GM23338 (cell line): ENCODE data around the gene HSD11B2. TPM values are rescaled to one million over a fixed set of nuclear protein-coding genes. Genes with fewer than 3 reads are reported as not detected.
A peak's percentile ranks its signal among the peaks of the same experiment; 100 is the strongest.

Experiments used
- ATAC-seq: fragments of 200-7000 bp; cut with Tn5 transposase; 3 replicates; pipeline ENCODE4 v1.9.1; 2020
- DNase-seq: peaks from one replicate; pipeline ENCODE4 v3.0.0-alpha.2; 2015; ENCODE audit warnings: low spot score
- H2AFZ ChIP-seq: fragments of 200-600 bp; sonication (generic); 2 replicates; pipeline ENCODE4 v1.8.0; 2016; ENCODE audit warnings: antibody characterized with exemption, mild to moderate bottlenecking, moderate library complexity
- H3F3A ChIP-seq: fragments of 200-600 bp; sonication (generic); replicated peaks from 2 replicates; pipeline ENCODE4 v1.8.0; 2017; ENCODE audit warnings: antibody characterized with exemption, mixed run types, low read depth
- H3K27ac ChIP-seq: fragments of 200-600 bp; sonication (generic); 2 replicates; pipeline ENCODE4 v1.6.1; 2016; ENCODE audit warnings: low read depth
- H3K27me3 ChIP-seq: fragments of 200-600 bp; sonication (generic); 2 replicates; pipeline ENCODE4 v1.8.0; 2016; ENCODE audit warnings: mild to moderate bottlenecking, mixed run types, moderate library complexity; ENCODE audit not compliant: insufficient read depth
- H3K36me3 ChIP-seq: fragments of 200-600 bp; sonication (generic); 2 replicates; pipeline ENCODE4 v1.8.0; 2016; ENCODE audit warnings: mild to moderate bottlenecking; ENCODE audit not compliant: insufficient read depth
- H3K4me1 ChIP-seq: fragments of 200-600 bp; sonication (generic); 2 replicates; pipeline ENCODE4 v1.8.0; 2016; ENCODE audit warnings: mild to moderate bottlenecking, moderate library complexity; ENCODE audit not compliant: insufficient read depth
- H3K4me2 ChIP-seq: fragments of 200-600 bp; sonication (generic); 2 replicates; pipeline ENCODE4 v1.7.1; 2017; ENCODE audit warnings: mixed run types
- H3K4me3 ChIP-seq: fragments of 200-600 bp; sonication (generic); 2 replicates; pipeline ENCODE4 v1.6.1; 2016; ENCODE audit warnings: mixed run types
- H3K79me2 ChIP-seq: fragments of 200-600 bp; sonication (generic); replicated peaks from 2 replicates; pipeline ENCODE4 v1.8.0; 2017; ENCODE audit warnings: mild to moderate bottlenecking; ENCODE audit not compliant: insufficient read depth
- H3K9me2 ChIP-seq: fragments of 200-600 bp; sonication (generic); 2 replicates; pipeline ENCODE4 v1.8.0; 2017; ENCODE audit not compliant: insufficient read depth
- H4K20me1 ChIP-seq: fragments of 200-600 bp; sonication (generic); replicated peaks from 2 replicates; pipeline ENCODE4 v1.8.0; 2017; ENCODE audit warnings: mild to moderate bottlenecking; ENCODE audit not compliant: insufficient read depth
- H3K27ac Mint-ChIP-seq: 2 replicates; pipeline ENCODE4 v1.8.0; 2020; ENCODE audit warnings: inconsistent platforms, mild to moderate bottlenecking, moderate library complexity, mixed read lengths
- H3K27me3 Mint-ChIP-seq: 3 replicates; pipeline ENCODE4 v1.8.0; 2022; ENCODE audit warnings: low read depth, mild to moderate bottlenecking, moderate library complexity, mixed read lengths, inconsistent platforms; ENCODE audit not compliant: insufficient read depth, poor library complexity
- H3K36me3 Mint-ChIP-seq: 3 replicates; pipeline ENCODE4 v1.8.0; 2021; ENCODE audit warnings: low read depth, mild to moderate bottlenecking, inconsistent platforms, moderate library complexity, mixed read lengths
- H3K4me1 Mint-ChIP-seq: 3 replicates; pipeline ENCODE4 v1.8.0; 2020; ENCODE audit warnings: mild to moderate bottlenecking, inconsistent platforms, mixed read lengths
- H3K4me3 Mint-ChIP-seq: 3 replicates; pipeline ENCODE4 v1.8.0; 2021; ENCODE audit warnings: moderate library complexity, mild to moderate bottlenecking, inconsistent platforms, mixed read lengths
- H3K9me3 Mint-ChIP-seq: 3 replicates; pipeline ENCODE4 v1.8.0; 2020; ENCODE audit warnings: moderate library complexity, mild to moderate bottlenecking, inconsistent platforms, mixed read lengths
- CREB1 ChIP-seq: fragments of 250-450 bp; sonication (Bioruptor Pico); IDR thresholded peaks from 2 replicates; pipeline ENCODE4 v1.5.0; 2020; ENCODE audit warnings: low read depth, mild to moderate bottlenecking, moderate library complexity
- CTCF ChIP-seq, 2 experiments: fragments of 200-600 bp in 1 of 2; sonication (generic) in 1 of 2; conservative IDR thresholded peaks; 2 replicates each; pipeline versions ENCODE4 v1.5.1 to v1.6.1; 2016 to 2017; ENCODE audit warnings: antibody characterized with exemption in 2 of 2, low read depth in 2 of 2, mild to moderate bottlenecking in 2 of 2, moderate library complexity in 1 of 2
- EZH2 ChIP-seq: fragments of 200-600 bp; sonication (generic); IDR thresholded peaks from one replicate; pipeline ENCODE4 v1.8.0; 2017; ENCODE audit warnings: antibody characterized with exemption, mild to moderate bottlenecking, low read depth; ENCODE audit not compliant: unreplicated experiment
- EZH2phosphoT487 ChIP-seq: fragments of 200-600 bp; sonication (generic); IDR thresholded peaks from one replicate; pipeline ENCODE4 v1.8.1; 2018; ENCODE audit warnings: antibody characterized with exemption; ENCODE audit not compliant: unreplicated experiment
- JUNB ChIP-seq: IDR thresholded peaks from one replicate; pipeline ENCODE4 v1.6.1; 2016; ENCODE audit warnings: antibody characterized with exemption; ENCODE audit not compliant: unreplicated experiment
- NANOG ChIP-seq: IDR thresholded peaks from 2 replicates; pipeline ENCODE4 v1.6.1; 2016; ENCODE audit warnings: antibody characterized with exemption, borderline replicate concordance
- POLR2AphosphoS5 ChIP-seq: IDR thresholded peaks from 2 replicates; pipeline ENCODE4 v1.6.1; 2016; ENCODE audit warnings: antibody characterized with exemption, low read depth
- REST ChIP-seq: IDR thresholded peaks from one replicate; pipeline ENCODE4 v1.6.1; 2018; ENCODE audit warnings: antibody characterized with exemption; ENCODE audit not compliant: unreplicated experiment
- STAT1 ChIP-seq: IDR thresholded peaks from one replicate; pipeline ENCODE4 v1.6.1; 2016; ENCODE audit warnings: antibody characterized with exemption; ENCODE audit not compliant: unreplicated experiment
- ZNF114 ChIP-seq: fragments of 250-450 bp; sonication (Bioruptor Pico); IDR thresholded peaks from 2 replicates; pipeline ENCODE4 v1.5.0; 2020; ENCODE audit warnings: mild to moderate bottlenecking, moderate library complexity
- ZNF331 ChIP-seq: fragments of 250-450 bp; sonication (Bioruptor Pico); IDR thresholded peaks from 2 replicates; pipeline ENCODE4 v1.5.0; 2020; ENCODE audit warnings: low read depth, mild to moderate bottlenecking, moderate library complexity
- ZNF462 ChIP-seq: fragments of 250-450 bp; sonication (Bioruptor Pico); IDR thresholded peaks from 2 replicates; pipeline ENCODE4 v1.5.0; 2020; ENCODE audit warnings: mild to moderate bottlenecking, moderate library complexity
- polyA plus RNA-seq: library from polyadenylated mRNA; unstranded; fragments of >200 nt; fragmentation: Nextera tagmentation; extraction: Ambion mirVana; gene quantifications from 2 replicates; pipeline ENCODE4 v1.2.1, GENCODE V29; 2016
- total RNA-seq: library from RNA; depleted of rRNA; stranded (reverse); fragments of >200 nt; shearing (Covaris generic); gene quantifications from 2 replicates; pipeline ENCODE4 v1.2.3, GENCODE V29; 2014
- TF ChIP-seq, protein P1 (sequence below): IDR thresholded peaks from 2 replicates; pipeline ENCODE4 v1.6.1; 2016; ENCODE audit warnings: antibody characterized with exemption

The HSD11B2 gene
- total and polyA plus RNA-seq, 2 experiments from 2014 or later = 14.8 to 23.0 TPM

GRCh38 chr16:67397036-67397801 lies 33.7 kb upstream of the HSD11B2 start:
- Mint-ChIP-seq H3K9me3 (no peaks in the 10 kb centered on the region), H3K4me1 (peaks cover 21% of the 10 kb centered on the region), H3K36me3 (no peaks in the 10 kb centered on the region), H3K4me3 (no peak overlapping the region; the same call in 2 of the 3 replicates), H3K27ac (no peak overlapping the region), H3K27me3 (peaks cover 49% of the 10 kb centered on the region)
- no peaks in the 10 kb centered on the region for H3K79me2 ChIP-seq
- H3F3A ChIP-seq = 0 out of 2 replicates have a peak, but pooled peaks cover 10% of the 10 kb centered on the region
- H3K4me3 ChIP-seq = no peak overlapping the region
- peak overlapping the region; percentile 83 for H3K4me2 ChIP-seq
- H3K27me3 ChIP-seq = peaks cover 39% of the 10 kb centered on the region
- no peaks in the 10 kb centered on the region for H3K9me2 ChIP-seq
- H3K36me3 ChIP-seq = no peaks in the 10 kb centered on the region
- no peak for ATAC-seq
- TF ChIP-seq EZH2 (no peak), REST (no peak), EZH2phosphoT487 (no peak), JUNB (no peak), ZNF462 (CRISPR knock-in tag) (no peak), CREB1 (CRISPR knock-in tag) (no peak), ZNF331 (CRISPR knock-in tag) (no peak), NANOG (no peak), STAT1 (no peak), ZNF114 (CRISPR knock-in tag) (no peak), CTCF (conservative IDR thresholded peaks at IDR 0.05; ENCODE audit: low read depth in 2 of 2) (no peak), POLR2AphosphoS5 (no peak)
- TF ChIP-seq, protein P1, sequence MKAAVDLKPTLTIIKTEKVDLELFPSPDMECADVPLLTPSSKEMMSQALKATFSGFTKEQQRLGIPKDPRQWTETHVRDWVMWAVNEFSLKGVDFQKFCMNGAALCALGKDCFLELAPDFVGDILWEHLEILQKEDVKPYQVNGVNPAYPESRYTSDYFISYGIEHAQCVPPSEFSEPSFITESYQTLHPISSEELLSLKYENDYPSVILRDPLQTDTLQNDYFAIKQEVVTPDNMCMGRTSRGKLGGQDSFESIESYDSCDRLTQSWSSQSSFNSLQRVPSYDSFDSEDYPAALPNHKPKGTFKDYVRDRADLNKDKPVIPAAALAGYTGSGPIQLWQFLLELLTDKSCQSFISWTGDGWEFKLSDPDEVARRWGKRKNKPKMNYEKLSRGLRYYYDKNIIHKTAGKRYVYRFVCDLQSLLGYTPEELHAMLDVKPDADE = no peak
- no peak overlapping the region for H3K27ac ChIP-seq
- 0 out of 2 replicates have a peak overlapping the region, but pooled peaks have one; percentile 47 for H2AFZ ChIP-seq
- H4K20me1 ChIP-seq = no peaks in the 10 kb centered on the region
- H3K4me1 ChIP-seq = peaks cover 34% of the 10 kb centered on the region
- no peak for DNase-seq
